ENCODE data around the gene GZMM.

DNA sequence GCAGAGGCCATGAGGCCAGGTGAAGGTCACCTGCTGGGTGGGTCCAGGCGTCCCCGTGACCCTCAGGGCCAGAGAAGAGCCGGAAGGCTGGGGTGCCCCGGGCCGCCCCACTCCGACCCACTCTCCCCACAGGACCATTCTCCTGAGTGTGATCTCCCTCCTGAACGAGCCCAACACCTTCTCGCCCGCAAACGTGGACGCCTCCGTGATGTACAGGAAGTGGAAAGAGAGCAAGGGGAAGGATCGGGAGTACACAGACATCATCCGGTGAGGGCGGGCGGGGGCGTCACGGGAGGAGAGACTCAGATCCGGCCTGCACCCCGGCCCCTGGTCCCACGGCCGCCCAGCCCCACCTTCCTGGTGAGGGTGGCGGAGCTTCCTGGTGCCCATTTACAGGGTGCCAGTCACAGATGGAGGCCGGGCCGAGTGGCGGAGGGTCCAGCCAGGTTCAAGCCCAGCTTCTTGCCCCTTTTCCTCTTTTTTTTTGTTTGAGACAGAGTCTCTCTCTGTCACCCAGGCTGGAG is 6.9 kb upstream of the GZMM start:
- TF ChIP-seq, protein P1, sequence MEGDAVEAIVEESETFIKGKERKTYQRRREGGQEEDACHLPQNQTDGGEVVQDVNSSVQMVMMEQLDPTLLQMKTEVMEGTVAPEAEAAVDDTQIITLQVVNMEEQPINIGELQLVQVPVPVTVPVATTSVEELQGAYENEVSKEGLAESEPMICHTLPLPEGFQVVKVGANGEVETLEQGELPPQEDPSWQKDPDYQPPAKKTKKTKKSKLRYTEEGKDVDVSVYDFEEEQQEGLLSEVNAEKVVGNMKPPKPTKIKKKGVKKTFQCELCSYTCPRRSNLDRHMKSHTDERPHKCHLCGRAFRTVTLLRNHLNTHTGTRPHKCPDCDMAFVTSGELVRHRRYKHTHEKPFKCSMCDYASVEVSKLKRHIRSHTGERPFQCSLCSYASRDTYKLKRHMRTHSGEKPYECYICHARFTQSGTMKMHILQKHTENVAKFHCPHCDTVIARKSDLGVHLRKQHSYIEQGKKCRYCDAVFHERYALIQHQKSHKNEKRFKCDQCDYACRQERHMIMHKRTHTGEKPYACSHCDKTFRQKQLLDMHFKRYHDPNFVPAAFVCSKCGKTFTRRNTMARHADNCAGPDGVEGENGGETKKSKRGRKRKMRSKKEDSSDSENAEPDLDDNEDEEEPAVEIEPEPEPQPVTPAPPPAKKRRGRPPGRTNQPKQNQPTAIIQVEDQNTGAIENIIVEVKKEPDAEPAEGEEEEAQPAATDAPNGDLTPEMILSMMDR (IDR thresholded peaks at IDR 0.05): no peak
- no peak for TF ChIP-seq POLR2A (IDR thresholded peaks at IDR 0.05)

Data from upper lobe of left lung (tissue), 4 donors.